Trophoblast cell (in vitro differentiated cells and primary cell): ENCODE data around the gene SPTBN2.
"Not testable (repeated sequence)": the region's sequence is repeated elsewhere in the genome, so short reads cannot be mapped to it uniquely, and the experiment has no call there.

ENCODE experiments used
- DNase-seq, 2 donors: peaks; one replicate each; pipeline ENCODE4 v3.0.0-alpha.2; 2016
- H2AFZ ChIP-seq: 2 replicates; pipeline ENCODE4 v1.6.1; 2013; ENCODE audit warnings: low read length, moderate library complexity, mild to moderate bottlenecking; ENCODE audit not compliant: insufficient read depth, poor library complexity
- H2AK5ac ChIP-seq: 2 replicates; pipeline ENCODE4 v1.6.1; 2013; ENCODE audit warnings: mild to moderate bottlenecking, low read length
- H2BK120ac ChIP-seq: 2 replicates; pipeline ENCODE4 v1.6.1; 2013; ENCODE audit warnings: low read length, mild to moderate bottlenecking, moderate library complexity; ENCODE audit not compliant: insufficient read depth, poor library complexity
- H2BK12ac ChIP-seq: 2 replicates; pipeline ENCODE4 v1.6.1; 2013; ENCODE audit warnings: mild to moderate bottlenecking, low read length, moderate library complexity
- H2BK5ac ChIP-seq: 2 replicates; pipeline ENCODE4 v1.6.1; 2013; ENCODE audit warnings: low read length, low read depth, moderate library complexity, mild to moderate bottlenecking; ENCODE audit not compliant: poor library complexity
- H3K14ac ChIP-seq: 2 replicates; pipeline ENCODE4 v1.6.1; 2013; ENCODE audit warnings: mild to moderate bottlenecking, low read length
- H3K18ac ChIP-seq: 2 replicates; pipeline ENCODE4 v1.6.1; 2013; ENCODE audit warnings: mild to moderate bottlenecking, low read length
- H3K23ac ChIP-seq: 2 replicates; pipeline ENCODE4 v1.6.1; 2013; ENCODE audit warnings: low read length
- H3K27ac ChIP-seq: 2 replicates; pipeline ENCODE4 v1.5.1; 2013; ENCODE audit warnings: low read depth, mild to moderate bottlenecking, inconsistent platforms, low read length, moderate library complexity
- H3K27me3 ChIP-seq: 2 replicates; pipeline ENCODE4 v1.6.1; 2013; ENCODE audit warnings: inconsistent platforms, mild to moderate bottlenecking, low read length, moderate library complexity; ENCODE audit not compliant: insufficient read depth
- H3K36me3 ChIP-seq, 2 experiments: 1 replicate in 1 of 2; 2 replicates in 1 of 2; pipeline ENCODE4 v1.6.1; 2013; ENCODE audit warnings: low read length in 2 of 2, mild to moderate bottlenecking in 2 of 2, moderate library complexity in 1 of 2; ENCODE audit not compliant: insufficient read depth in 2 of 2, control insufficient read depth in 1 of 2
- H3K4ac ChIP-seq: 2 replicates; pipeline ENCODE4 v1.6.1; 2013; ENCODE audit warnings: low read depth, mild to moderate bottlenecking, low read length, moderate library complexity
- H3K4me1 ChIP-seq, 2 experiments: 1 replicate in 1 of 2; 2 replicates in 1 of 2; pipeline ENCODE4 v1.6.1; 2013; ENCODE audit warnings: low read length in 2 of 2, mild to moderate bottlenecking in 2 of 2, moderate library complexity in 1 of 2; ENCODE audit not compliant: insufficient read depth in 2 of 2, control insufficient read depth in 1 of 2
- H3K4me2 ChIP-seq: 2 replicates; pipeline ENCODE4 v1.6.1; 2013; ENCODE audit warnings: inconsistent platforms, mild to moderate bottlenecking, low read length, moderate library complexity
- H3K4me3 ChIP-seq: 2 replicates; pipeline ENCODE4 v1.5.1; 2013; ENCODE audit warnings: mild to moderate bottlenecking, low read depth, low read length, inconsistent platforms
- H3K79me1 ChIP-seq: one replicate; pipeline ENCODE4 v1.6.1; 2013; ENCODE audit warnings: low read length
- H3K79me2 ChIP-seq: 2 replicates; pipeline ENCODE4 v1.6.1; 2013; ENCODE audit warnings: low read length, mild to moderate bottlenecking; ENCODE audit not compliant: control insufficient read depth, insufficient read depth, poor library complexity
- H3K9ac ChIP-seq: 2 replicates; pipeline ENCODE4 v1.6.1; 2013; ENCODE audit warnings: mild to moderate bottlenecking, low read length
- H3K9me3 ChIP-seq: 2 replicates; pipeline ENCODE4 v1.6.1; 2013; ENCODE audit warnings: low read depth, mild to moderate bottlenecking, control low read depth, inconsistent platforms, low read length; ENCODE audit not compliant: insufficient read depth
- H4K12ac ChIP-seq: 2 replicates; pipeline ENCODE4 v1.6.1; 2013; ENCODE audit warnings: low read depth, mild to moderate bottlenecking, low read length, moderate library complexity
- H4K8ac ChIP-seq: 2 replicates; pipeline ENCODE4 v1.6.1; 2013; ENCODE audit warnings: low read depth, mild to moderate bottlenecking, low read length, moderate library complexity
- H4K91ac ChIP-seq: one replicate; pipeline ENCODE4 v1.6.1; 2013; ENCODE audit warnings: low read depth, mild to moderate bottlenecking, low read length, moderate library complexity
- WGBS: extraction: QIAGEN DNeasy Blood & Tissue Kit; methylation state at CpG from one replicate; pipeline ENCODE4 v1.1.7; 2013; ENCODE audit warnings: missing lambda C conversion rate; ENCODE audit not compliant: insufficient read length, insufficient coverage; ENCODE audit errors: extremely low coverage; 5-methylcytosine and 5-hydroxymethylcytosine counted together

Gene SPTBN2

DNA sequence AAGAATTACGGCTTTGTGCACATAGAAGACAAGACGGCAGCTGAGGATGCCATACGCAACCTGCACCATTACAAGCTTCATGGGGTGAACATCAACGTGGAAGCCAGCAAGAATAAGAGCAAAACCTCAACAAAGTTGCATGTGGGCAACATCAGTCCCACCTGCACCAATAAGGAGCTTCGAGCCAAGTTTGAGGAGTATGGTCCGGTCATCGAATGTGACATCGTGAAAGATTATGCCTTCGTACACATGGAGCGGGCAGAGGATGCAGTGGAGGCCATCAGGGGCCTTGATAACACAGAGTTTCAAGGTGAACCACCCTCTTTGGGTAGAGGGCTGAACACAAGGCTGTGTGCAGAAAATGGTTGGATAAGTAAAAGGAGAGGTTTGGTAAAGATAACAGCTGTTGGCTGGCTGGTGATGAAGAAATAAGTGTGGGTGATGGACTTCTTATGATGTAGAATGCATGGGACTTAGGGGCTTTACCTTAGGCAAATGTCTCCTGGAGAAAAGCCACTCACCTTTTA is 89.1 kb downstream of the SPTBN2 start:
- not testable (repeated sequence) for H2BK12ac ChIP-seq, H3K23ac ChIP-seq, H4K8ac ChIP-seq

GRCh38 chr11:66639066-66639813 is 89.8 kb downstream of the SPTBN2 start:
- Histone ChIP-seq H4K8ac (peak overlapping the region; percentile 88), H2BK120ac (peak overlapping the region; percentile 57), H3K79me2 (peaks cover 31% of the 10 kb centered on the region), H3K9ac (peak overlapping the region; percentile 83), H4K91ac (peak overlapping the region; percentile 94), H3K14ac (peak overlapping the region; percentile 91), H3K27ac (peak overlapping the region; percentile 83), H3K4me3 (peak overlapping the region; percentile 88), H3K79me1 (peaks cover 9% of the 10 kb centered on the region), H2AFZ (no peak overlapping the region), H4K12ac (peak overlapping the region; percentile 71), H2BK5ac (peak overlapping the region; percentile 71), H3K23ac (no peak overlapping the region), H3K18ac (peak overlapping the region; percentile 82), H3K4ac (peak overlapping the region; percentile 97), H3K4me2 (peak overlapping the region; percentile 94), H3K36me3 (peaks cover 17 to 27% of the 10 kb centered on the region in 2 experiments), H3K27me3 (no peaks in the 10 kb centered on the region), H3K4me1 (peaks cover 16 to 23% of the 10 kb centered on the region in 2 experiments), H3K9me3 (peaks cover 3% of the 10 kb centered on the region), H2BK12ac (no peak overlapping the region), H2AK5ac (peak overlapping the region; percentile 82)
- peak in 1 of 2 donors; percentile 61 for DNase-seq
- WGBS, result no CpG with 5 or more reads among the region's 27 CpGs

More for the DNA sequence above, 89.1 kb downstream of the SPTBN2 start:
- not testable (repeated sequence) for H2BK5ac ChIP-seq, H2AK5ac ChIP-seq, H2BK120ac ChIP-seq, H3K9me3 ChIP-seq, DNase-seq, H4K91ac ChIP-seq, H3K9ac ChIP-seq, H4K12ac ChIP-seq, H3K4me3 ChIP-seq, H3K79me1 ChIP-seq, H3K27me3 ChIP-seq, H3K14ac ChIP-seq, H3K18ac ChIP-seq, H3K27ac ChIP-seq
- Histone ChIP-seq H3K4me2 (peak overlapping the region; percentile 94), H2AFZ (peak overlapping the region; percentile 17), H3K4ac (peak overlapping the region; percentile 57), H3K79me2 (peaks cover 31% of the 10 kb centered on the region), H3K4me1 (peaks cover 16 to 23% of the 10 kb centered on the region in 2 experiments), H3K36me3 (peaks cover 17 to 30% of the 10 kb centered on the region in 2 experiments)
- WGBS, result no CpG with 5 or more reads among the region's 10 CpGs

DNA sequence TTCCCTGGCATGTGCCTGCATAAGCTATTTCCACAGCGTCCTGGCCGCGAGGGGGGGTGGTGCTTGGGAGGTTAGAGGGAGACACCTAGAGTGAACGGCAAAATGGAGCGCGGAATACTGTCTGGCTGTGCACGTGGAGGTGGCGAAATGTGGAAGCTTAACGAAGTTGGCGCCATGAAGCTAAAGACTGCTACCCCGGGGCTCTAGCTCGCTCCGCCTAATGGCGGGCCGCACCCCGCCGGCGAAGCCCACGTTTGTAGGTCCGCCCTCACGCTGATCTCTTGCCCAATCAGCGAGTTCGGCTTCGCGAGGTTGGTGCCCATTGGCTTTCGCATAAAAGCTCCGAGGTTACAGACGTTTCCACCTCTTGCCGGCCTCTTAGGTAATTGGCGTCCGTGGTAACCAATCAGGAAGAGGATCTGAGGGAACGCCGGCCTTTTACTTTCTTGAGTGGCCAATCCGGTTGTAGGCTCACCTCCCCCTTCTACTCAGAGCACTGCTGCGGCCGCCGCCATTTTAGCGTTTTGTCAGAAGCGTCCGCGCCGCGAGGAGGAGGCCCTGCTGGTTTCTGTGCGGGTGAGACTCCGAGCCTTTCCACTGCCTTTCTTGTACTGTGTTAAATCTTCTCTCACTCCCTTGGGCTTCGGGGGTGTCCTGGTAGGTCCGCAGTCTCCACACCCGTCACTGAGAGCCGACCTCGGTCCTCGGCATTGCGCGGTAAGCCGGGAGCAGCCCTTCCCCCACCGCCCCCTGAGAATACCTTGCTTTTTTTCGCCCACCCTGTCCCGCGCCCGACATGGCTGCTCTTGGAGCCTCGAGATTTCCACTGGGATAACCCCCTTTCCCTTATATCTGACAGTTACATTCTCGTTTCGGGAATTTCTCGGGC is 90.6 kb downstream of the SPTBN2 start, which contains the start of gene RBM4:
TSS of gene RBM4 (plus strand) at position 527 of the 889 bp plus-strand sequence. CDS start 1,009 bp downstream, outside the sequence.
- Histone ChIP-seq H2AK5ac (peak within 1 kb of the TSS; percentile 82), H3K79me2 (peaks cover 26% of the 10 kb centered on the region), H3K9ac (peak within 1 kb of the TSS; percentile 83), H4K12ac (peak within 1 kb of the TSS; percentile 85), H2AFZ (peak within 1 kb of the TSS; percentile 87), H2BK120ac (peak within 1 kb of the TSS; percentile 57), H4K91ac (peak within 1 kb of the TSS; percentile 94), H3K27me3 (no peaks in the 10 kb centered on the region), H2BK12ac (no peak within 1 kb of the TSS), H2BK5ac (peak within 1 kb of the TSS; percentile 71), H3K4ac (peak within 1 kb of the TSS; percentile 97), H3K14ac (peak within 1 kb of the TSS; percentile 92), H4K8ac (peak within 1 kb of the TSS; percentile 95), H3K36me3 (peaks cover 12 to 20% of the 10 kb centered on the region in 2 experiments), H3K4me3 (peak within 1 kb of the TSS; percentile 88), H3K4me2 (peak within 1 kb of the TSS; percentile 94), H3K18ac (peak within 1 kb of the TSS; percentile 91), H3K79me1 (peaks cover 9% of the 10 kb centered on the region), H3K9me3 (no peaks in the 10 kb centered on the region), H3K27ac (peak within 1 kb of the TSS; percentile 83), H3K23ac (no peak within 1 kb of the TSS), H3K4me1 (peaks cover 16 to 23% of the 10 kb centered on the region in 2 experiments)
- no CpG with 5 or more reads among the region's 63 CpGs for WGBS
- DNase-seq, result peak; percentile 100
